ENCODE data around the gene ATPAF1. TPM values are rescaled to one million over a fixed set of nuclear protein-coding genes. Genes with fewer than 3 reads are reported as not detected.
"Not testable (repeated sequence)": the region's sequence is repeated elsewhere in the genome, so short reads cannot be mapped to it uniquely, and the experiment has no call there.

ATPAF1 gene
- 62.9 and 68.8 TPM in 2 replicates for total RNA-seq (2014; rRNA removed; shearing (Covaris generic))
- 45.4 and 68.6 TPM in 2 replicates for polyA plus RNA-seq (2015; cell fraction: cytosol; rRNA removed)
- 26.4 and 28.8 TPM in 2 replicates for polyA plus RNA-seq (2015; cell fraction: nucleus; rRNA removed)

GRCh38 chr1:46667782-46668760 is at the start of gene ATPAF1:
Gene ATPAF1 (minus strand): TSS chr1:46668364. CDS start chr1:46668322, 42 bp downstream.
- in situ Hi-C loops (cut with HindIII; ENCODE audit: low pct_unique_long_range_greater_than_20kb, low sequenced_read_pairs), result no loop called here
- DNase-seq (ENCODE audit: low read depth, low spot score), result peak; percentile 86

DNA sequence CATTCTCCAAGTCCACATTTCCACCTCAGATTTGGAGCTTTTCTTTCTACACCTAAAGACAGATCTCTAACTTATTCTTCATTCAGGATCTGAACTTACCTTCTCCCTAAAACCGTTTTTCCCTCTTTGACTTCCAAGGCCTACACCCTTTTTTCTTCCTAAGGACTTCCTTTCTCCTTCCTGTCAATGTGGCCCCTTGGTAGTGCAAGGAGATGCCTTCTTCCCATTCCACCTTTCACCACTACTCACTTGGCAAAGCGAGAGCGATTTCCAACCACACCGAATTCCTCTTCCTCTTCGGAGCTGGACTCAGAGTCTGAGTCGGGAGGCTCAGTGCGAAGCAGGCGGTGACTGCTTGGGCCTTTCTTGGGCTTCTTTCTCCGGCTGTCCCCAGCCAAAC is 49.5 kb upstream of the ATPAF1 start:
- in situ Hi-C loops (cut with HindIII; ENCODE audit: low pct_unique_long_range_greater_than_20kb, low sequenced_read_pairs), result no loop called here

DNA sequence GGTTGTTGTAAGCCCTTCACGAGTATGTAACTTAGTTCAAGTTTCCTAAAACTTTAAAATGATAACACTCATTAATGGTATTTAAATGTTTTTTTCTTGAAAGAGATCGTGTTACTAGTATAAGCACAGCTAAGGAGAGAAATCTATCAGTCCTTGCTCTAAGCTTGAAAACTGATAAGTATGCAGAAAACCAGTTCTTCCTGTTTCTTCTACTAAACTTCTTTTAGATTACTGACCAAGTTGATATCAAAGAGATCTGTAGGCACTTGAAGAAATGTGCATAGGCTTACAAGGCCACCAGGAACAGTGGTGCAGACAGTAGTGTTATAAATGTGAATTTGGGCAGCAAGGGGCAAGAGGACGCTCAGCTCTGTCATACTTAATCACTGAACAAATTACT is 46.8 kb upstream of the ATPAF1 start:
- in situ Hi-C loops (cut with HindIII; ENCODE audit: low pct_unique_long_range_greater_than_20kb, low sequenced_read_pairs), result no loop called here

More for the DNA sequence above, 49.5 kb upstream of the ATPAF1 start:
- no peak for DNase-seq (ENCODE audit: low read depth, low spot score)

GRCh38 chr1:46708121-46708520 is 40.0 kb upstream of the ATPAF1 start:
- DNase-seq (ENCODE audit: low read depth, low spot score), result no peak
- in situ Hi-C loops (cut with HindIII; ENCODE audit: low pct_unique_long_range_greater_than_20kb, low sequenced_read_pairs), result no loop called here

More for the DNA sequence above, 46.8 kb upstream of the ATPAF1 start:
- no peak for DNase-seq (ENCODE audit: low read depth, low spot score)

GRCh38 chr1:46705408-46705807 is 37.2 kb upstream of the ATPAF1 start:
- DNase-seq (ENCODE audit: low read depth, low spot score), result no peak
- in situ Hi-C loops (cut with HindIII; ENCODE audit: low pct_unique_long_range_greater_than_20kb, low sequenced_read_pairs), result no loop called here

DNA sequence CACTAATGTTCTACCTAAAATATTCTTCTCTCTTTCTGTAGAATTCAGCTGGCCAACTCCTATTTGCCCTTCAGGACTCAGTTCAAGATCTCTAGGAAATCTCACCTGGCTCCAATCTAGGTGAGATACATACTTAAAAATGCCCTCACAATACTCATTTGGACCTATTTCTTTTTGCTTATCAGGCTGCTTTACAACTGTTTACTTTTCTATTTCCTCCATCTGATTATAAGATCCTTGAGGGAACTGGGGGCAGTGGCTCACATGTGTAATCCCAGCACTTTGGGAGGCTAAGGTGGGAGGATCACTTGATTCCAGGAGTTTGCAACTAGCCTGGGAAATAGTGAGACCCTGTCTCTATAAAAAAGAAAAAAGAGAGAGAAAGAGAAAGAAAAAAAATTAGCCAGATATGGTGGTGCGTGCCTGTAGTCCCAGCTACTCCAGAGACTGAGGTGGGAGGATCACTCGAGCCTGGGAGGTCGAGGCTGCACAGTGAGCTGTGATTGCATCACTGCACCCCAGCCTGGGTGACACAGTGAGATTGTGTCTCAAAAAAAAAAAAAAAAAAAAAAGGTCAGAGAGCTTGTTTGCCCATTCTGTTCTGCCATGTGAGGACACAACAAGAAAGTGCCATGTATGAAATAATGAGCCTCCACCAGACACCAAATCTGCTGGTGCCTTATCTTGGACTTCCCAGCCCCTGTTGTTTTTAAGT is 35.9 kb upstream of the ATPAF1 start:
- in situ Hi-C loops (cut with HindIII; ENCODE audit: low pct_unique_long_range_greater_than_20kb, low sequenced_read_pairs), result no loop called here
- no peak for DNase-seq (ENCODE audit: low read depth, low spot score)

DNA sequence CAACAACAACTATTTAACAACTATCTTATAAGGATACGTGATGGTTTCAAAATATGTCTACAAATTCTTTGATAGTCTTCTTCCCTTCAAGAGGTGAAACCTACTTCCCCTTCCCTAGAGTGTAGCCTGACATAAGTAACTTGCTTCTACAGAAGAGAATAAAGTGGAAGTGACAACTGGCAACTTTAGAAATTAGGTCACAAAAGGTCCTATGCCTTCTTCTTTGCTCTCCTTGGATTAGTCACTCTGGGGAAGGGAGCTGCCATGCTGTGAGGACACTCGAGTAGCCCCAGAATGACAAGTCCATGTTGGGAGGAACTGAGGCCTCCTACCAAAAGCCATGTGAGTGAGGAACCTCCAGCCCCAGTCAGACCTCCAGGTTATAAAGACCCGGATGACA is 31.5 kb upstream of the ATPAF1 start:
- in situ Hi-C loops (cut with HindIII; ENCODE audit: low pct_unique_long_range_greater_than_20kb, low sequenced_read_pairs), result no loop called here
- DNase-seq (ENCODE audit: low read depth, low spot score), result no peak

GRCh38 chr1:46697053-46697452 is 28.9 kb upstream of the ATPAF1 start:
- no peak for DNase-seq (ENCODE audit: low read depth, low spot score)
- in situ Hi-C loops (cut with HindIII; ENCODE audit: low pct_unique_long_range_greater_than_20kb, low sequenced_read_pairs), result no loop called here

DNA sequence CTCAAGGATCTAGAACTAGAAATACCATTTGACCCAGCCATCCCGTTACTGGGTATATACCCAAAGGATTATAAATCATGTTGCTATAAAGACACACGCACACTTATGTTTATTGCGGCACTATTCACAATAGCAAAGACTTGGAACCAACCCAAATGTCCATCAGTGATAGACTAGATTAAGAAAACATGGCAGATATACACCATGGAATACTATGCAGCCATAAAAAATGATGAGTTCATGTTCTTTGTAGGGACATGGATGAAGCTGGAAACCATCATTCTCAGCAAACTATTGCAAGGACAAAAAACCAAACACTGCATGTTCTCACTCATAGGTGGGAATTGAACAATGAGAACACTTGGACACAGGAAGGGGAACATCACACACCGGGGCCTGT is 26.5 kb upstream of the ATPAF1 start:
- in situ Hi-C loops (cut with HindIII; ENCODE audit: low pct_unique_long_range_greater_than_20kb, low sequenced_read_pairs); DNase-seq (ENCODE audit: low read depth, low spot score): not testable (repeated sequence)

- in situ Hi-C loops (cut with HindIII; ENCODE audit: low pct_unique_long_range_greater_than_20kb, low sequenced_read_pairs), result no loop called here
- peak; percentile 93 for DNase-seq (ENCODE audit: low read depth, low spot score)
Observed at GRCh38 chr1:46692811-46693770, 24.9 kb upstream of the ATPAF1 start.

DNA sequence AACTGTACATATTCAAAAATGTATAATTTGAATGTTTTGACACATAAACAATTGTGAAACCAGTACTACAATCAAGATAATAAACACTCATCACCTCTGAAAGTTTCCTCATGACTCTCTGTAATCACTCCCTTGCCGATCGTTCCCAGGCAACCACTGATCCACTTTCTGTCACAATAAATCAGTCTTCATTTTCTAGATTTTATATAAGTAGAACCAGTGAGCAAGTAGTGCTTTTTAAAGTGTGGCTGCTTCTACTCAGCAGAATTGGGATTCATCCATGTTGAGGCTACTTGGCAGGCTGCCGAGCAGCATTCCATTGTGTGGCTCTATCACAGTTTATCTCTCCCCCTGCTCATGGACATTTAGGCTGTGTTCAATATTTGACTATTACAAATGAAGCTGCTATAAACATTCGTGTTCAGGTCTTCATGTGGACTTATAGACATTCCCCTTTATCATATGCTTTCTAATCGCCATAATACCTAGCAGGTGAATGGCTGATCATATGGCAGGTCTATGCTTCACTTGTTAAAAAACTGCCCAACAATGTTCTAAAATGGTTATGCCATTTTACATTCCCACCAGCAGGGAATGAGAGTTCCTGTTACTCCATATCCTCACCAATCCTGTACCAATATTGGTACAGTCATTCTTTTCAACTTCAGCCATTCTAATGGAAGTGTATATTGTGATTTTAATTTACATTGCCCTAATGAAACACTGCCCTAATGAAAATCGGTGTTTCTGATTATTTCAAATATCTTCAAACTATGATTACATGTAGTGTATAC is 24.0 kb upstream of the ATPAF1 start:
- in situ Hi-C loops (cut with HindIII; ENCODE audit: low pct_unique_long_range_greater_than_20kb, low sequenced_read_pairs), result no loop called here
- DNase-seq (ENCODE audit: low read depth, low spot score), result peak; percentile 19

- in situ Hi-C loops (cut with HindIII; ENCODE audit: low pct_unique_long_range_greater_than_20kb, low sequenced_read_pairs), result no loop called here
- no peak for DNase-seq (ENCODE audit: low read depth, low spot score)
Observed at GRCh38 chr1:46690931-46691421, 22.8 kb upstream of the ATPAF1 start.

GRCh38 chr1:46689897-46690296 is 21.7 kb upstream of the ATPAF1 start:
- in situ Hi-C loops (cut with HindIII; ENCODE audit: low pct_unique_long_range_greater_than_20kb, low sequenced_read_pairs), result no loop called here
- no peak for DNase-seq (ENCODE audit: low read depth, low spot score)

DNA sequence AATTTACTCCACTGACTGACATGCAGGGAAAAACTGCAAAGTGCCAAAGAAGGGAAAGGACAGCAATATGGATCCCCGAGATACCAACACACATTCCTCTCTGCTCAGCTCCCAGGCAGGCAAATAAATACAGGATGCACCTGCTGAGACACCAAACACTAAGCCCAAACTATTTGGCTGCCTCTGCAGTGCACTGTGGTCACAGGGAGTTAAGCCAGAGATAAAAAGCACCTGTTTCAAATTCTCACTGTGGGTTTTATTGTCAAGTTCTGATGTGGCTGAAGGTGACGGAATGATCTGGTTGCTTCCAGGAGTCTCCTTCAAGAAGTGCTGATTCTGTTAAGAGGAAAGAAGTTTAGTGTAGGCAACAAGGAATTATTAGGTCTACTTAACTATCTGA is 21.2 kb upstream of the ATPAF1 start:
- no peak for DNase-seq (ENCODE audit: low read depth, low spot score)
- in situ Hi-C loops (cut with HindIII; ENCODE audit: low pct_unique_long_range_greater_than_20kb, low sequenced_read_pairs), result no loop called here

DNA sequence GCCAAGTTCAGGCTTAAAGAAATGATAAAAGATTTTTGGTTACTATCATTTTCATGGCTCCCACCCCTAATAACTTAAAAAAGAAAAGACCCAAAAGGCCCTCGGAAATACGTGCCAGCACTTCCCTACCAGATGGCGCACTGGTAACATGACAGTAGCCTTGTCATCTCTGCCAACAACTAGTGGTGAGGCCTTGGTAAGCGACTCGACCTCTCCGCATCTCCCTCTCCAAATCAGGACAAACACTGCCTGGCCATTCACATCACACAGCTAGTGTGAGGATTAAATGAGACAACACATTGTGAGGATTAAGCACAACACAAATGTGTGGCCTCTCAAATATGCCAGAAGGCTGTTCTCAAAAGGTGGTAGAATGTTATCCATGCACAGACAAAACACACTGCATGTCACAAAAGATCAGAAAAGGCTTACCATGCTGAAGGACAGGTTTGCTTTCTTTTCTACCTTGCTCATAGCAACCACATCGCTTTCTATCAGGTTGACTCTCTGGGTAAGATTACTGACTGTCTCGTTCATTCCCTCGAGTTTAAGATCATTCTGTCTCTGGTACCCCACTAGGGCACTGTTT is 19.9 kb upstream of the ATPAF1 start:
- in situ Hi-C loops (cut with HindIII; ENCODE audit: low pct_unique_long_range_greater_than_20kb, low sequenced_read_pairs), result no loop called here
- no peak for DNase-seq (ENCODE audit: low read depth, low spot score)

GRCh38 chr1:46687093-46687659 is 19.0 kb upstream of the ATPAF1 start:
- DNase-seq (ENCODE audit: low read depth, low spot score), result no peak
- in situ Hi-C loops (cut with HindIII; ENCODE audit: low pct_unique_long_range_greater_than_20kb, low sequenced_read_pairs), result no loop called here

All from SK-MEL-5 (cell line).